CD4-positive, alpha-beta T cell treated with Interleukin-6 at 100 ng/mL for 8 hours (primary cell): ENCODE results near the gene TXK.

Source experiments
- DNase-seq: peaks from one replicate; pipeline ENCODE4 v3.0.0-alpha.2; 2020; ENCODE audit warnings: mixed read lengths, low spot score

Gene TXK

DNA sequence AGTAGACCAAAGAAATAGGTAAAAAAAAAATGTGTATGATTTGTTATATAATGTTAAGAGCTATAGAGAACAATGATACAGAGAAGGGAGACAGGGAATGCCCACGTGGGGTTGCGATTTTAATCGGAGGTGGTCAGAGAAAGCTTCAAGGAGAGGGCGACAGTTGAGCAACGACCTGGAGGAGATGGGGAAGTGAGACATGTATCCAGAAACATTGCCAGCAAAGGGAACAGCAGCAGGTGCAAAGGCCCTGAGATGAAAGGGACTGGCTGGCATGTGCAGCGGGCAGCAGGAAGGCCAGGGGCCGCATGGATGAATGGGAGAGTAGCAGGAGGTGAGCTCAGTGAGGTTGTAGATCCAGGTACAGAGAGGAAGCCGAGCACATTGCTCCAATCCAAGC lies 84.6 kb downstream of the TXK start:
- no peak for DNase-seq

DNA sequence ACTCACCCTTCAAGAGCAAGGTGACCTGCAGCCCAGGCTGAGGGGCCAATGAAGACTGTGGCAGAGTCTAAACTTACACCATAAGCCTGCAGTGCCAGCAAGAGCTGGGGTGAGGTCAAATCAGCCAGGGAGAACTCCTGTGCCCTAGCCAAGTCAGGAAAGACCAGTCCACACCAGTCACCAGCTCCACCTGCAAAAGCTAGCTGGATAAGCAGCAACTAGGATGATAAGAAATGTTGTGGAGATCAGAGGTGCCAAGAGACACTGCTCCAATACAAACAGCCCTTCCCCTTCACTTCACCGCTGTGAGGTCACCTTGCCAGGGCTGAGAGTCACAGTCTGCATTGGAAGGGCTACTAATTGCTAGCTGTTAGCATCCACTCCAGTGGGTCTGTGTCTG lies 86.2 kb downstream of the TXK start:
- DNase-seq: no peak

DNA sequence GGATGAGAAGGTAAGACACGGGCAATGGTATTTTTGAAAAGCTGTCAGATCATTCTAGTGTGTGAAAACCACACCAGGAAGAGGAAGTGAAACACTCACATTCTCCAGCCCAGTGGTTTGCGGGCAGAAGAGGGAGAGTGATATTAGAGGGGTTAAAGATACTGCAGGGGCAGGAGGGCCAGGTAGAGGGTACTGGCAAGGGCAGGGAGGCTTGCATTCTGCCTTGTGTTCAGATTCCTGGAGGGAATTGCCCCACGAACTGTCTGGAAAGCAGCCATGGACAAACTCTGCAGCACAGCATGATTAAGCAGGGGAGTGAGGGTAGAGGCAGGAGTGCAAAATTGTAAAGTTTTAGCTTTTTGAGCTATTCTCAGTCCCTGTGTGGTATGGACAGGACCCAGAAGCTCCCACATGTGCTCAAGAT lies 86.6 kb downstream of the TXK start:
- DNase-seq: peak; percentile 53

DNA sequence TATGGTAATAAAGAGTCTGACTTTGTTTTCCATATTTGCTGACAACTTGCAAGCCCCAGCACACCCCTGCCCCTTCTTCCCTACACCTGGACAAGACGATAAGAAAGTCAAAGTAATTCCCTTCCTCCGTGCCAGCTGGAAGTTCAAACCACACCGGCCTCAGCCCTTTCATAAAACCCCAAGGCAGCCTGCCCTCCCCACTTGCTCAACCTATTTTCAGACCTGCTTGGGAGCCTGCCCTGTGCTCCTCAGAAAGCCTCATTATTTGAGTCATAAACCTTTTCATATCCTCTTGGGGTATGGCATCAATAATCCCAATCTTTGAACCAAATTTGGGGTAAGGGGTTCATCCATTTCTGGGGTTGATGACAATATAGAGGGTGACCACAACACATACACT lies 88.0 kb downstream of the TXK start:
- DNase-seq: no peak

DNA sequence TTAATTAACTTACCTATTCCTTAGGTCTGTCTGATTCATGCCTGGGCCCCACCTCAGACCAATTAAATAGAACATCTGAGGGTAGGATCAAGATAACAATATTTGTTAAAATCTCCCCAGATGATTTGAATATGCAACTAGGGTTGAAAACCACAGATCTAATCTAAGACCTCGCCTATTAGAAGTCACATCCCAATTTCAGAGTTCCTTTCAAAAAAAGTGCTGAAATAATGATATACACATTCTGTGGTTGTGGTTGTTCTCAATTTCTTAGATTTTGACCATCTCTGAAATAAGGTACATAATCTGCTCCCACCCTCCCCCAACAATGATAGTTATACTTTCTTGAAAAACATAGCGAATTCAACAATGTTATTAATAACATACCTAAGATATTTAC lies 89.8 kb downstream of the TXK start:
- no peak for DNase-seq

DNA sequence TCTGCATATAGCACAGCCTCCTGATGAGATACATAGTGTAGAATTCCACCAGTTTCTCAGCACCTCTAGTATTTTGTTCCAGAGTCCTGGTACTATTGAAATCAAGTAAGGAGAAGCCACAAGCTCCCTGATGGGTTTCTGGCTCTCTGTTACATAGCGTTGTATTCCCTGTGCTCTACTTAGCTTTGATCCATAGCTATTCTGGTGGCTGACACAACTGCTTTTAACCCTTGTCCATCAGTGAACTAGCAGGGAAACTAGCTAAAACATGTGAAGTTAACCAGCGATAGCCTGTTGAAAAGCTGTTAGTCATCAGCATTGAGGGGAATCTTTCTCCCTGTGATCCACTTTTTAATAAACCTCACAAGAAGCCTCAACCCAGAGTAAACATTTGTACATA lies 90.5 kb downstream of the TXK start:
- DNase-seq: no peak

DNA sequence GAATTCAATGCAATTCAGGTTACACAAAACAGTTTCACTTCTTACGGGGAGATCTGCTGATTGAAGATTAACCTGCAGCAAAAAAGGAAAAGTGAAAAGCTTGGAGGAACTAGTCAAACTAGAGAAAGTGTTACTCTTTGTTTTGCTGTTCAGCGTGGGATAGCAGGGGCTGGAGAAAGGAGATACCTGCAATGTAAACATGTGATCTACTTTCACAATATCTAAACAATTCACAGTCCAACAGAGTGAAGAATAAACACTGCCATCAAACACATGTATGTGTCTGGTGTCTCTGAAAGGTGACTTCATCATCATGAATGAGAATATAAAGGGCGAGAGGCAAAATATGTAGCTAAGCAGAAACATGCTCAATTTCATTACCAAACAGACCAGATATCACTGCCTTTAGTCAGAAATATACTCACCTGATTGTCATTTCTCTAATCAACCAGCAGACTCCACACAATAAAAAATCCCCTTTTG lies 91.0 kb downstream of the TXK start:
- no peak for DNase-seq

DNA sequence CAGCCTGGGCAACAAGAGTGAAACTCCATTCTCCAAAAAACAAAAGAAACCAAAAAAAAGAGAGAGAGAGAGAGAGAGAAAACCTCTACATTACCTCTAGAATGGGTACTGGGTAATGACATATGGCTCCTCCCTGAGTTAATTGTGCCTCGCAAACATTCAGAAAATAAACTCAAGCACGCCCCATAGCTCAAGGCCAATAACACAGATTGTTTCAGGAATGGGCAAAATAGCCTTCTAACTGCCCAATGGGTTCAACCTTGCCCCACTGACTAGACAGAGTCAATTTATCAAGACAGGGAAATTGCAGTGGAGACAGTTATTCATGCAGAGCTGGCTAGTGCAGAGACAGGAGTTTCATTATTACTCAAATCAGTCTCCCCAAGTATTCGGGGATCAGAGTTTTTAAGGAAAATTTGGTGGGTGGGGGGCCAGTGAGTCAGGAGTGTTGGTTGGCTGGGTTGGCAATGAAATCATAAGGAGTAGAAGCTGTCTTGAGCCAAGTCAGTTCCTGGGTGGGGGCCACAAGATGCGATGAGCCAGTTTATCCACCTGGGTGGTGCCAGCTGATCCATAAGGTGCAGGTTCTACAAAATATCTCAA lies 92.4 kb downstream of the TXK start:
- no peak for DNase-seq

DNA sequence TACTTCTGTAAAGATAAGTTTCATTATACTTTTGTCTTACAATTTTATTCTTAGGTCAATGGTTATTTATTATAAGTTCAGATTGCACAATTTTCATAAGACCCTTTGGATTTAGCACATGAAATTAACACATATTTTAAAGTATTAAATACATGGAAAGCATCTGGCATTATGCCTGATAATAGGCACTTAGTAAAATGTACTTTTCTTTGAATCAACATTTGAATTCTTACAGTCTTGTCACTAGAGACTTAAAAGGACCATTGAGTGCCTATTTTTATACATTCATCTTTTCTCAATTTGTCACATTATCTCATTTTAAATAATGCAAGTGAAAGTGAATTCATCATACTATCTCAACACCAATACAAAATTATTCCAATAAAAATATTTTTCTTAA lies 94.5 kb downstream of the TXK start:
- DNase-seq: no peak

DNA sequence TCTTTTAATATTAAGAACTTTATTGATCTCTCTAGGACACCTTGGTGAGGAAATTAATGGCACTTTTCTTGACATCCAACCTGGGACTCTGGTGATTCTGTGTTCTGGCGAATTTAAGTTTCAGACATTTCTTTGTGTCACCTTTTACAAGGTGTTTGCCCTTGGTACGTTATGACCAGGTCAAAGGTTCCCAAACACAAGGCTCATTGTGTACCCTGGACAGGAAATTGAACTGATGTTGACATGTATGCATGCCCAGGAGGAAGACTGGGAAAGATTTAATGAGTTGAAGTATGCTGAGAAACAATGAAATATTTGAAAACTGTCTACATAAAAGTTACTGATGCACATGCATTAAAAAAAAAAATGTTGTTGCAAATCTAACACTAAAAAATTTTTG lies 95.4 kb downstream of the TXK start:
- no peak for DNase-seq

DNA sequence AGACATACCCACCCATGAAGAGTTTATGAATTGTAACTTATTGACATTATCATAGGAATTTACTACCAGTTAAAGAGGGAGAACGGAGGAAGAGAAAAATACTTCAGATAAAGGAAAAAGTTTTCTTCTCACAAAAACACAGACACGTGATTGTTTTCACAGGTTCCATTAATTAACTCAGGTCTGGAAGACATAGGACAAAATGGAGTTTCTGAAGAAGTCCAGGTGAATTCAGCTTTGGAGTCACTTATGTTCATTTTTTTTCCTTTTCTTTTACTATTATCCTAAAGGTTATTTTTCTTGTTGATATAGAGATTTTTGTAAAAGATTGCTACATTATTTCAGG lies 97.0 kb downstream of the TXK start:
- no peak for DNase-seq

DNA sequence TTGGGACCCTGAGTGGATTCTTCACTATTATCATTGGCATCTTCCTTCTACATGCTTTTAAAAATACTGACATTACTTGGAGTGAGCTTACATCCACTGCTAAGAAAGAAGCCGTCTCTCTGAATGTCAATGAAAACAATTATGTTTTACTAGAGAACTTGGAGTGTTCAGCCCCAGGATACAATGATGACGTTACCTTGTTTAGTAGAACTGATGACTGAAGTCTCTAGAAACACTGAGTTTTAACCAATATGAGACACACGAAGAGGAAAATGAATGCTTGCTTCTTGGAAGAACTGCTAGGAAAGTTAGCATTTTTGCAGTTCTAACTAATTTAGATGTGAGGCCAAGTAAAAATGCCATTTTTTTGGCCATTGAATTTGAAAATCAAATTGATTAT lies 98.1 kb downstream of the TXK start:
- DNase-seq: no peak

DNA sequence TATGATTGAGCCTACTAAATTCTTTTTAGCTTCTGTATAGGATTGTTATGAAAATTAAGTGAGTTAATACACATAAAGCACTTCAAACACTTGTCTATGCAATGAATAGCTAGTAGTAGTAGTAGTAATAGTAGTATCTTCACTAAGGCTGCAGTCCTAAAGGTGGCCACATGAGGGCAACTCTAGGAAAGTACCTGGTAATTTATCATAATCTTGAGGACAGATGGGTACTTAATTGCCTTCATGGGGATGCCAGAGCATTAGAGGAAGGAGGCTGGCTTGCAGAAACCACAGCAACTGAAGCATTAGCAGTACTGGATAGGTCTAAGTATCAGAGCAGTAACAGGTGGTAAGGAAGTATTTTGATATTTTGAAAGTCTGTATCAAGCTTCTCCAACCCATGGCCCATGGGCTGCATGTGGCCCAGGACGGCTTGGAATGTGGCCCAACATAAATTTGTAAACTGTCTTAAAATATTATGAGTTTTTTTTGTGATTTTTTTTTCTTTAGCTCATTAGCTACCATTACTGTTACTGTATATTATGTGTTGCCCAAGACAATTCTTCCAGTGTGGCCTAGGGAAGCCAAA lies 100.1 kb downstream of the TXK start:
- DNase-seq: peak; percentile 49

DNA sequence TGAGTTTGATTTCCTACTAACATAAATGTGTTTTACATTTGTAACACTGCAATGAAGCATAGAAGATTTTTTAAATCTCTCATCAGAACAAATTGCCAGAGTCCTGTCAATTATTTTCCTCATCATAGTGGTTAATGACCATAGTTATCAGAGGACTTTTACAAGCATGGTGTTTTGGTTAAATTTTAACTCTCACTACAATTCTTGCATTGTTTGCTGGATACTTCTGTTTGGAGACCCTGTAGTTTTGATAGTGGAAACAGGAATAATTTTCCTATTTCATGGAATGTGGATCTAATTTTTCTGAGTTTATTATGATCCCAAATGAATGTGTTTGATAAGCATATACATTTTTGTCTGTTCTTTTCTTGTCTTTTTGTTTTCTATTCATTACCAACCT lies 100.6 kb downstream of the TXK start:
- DNase-seq: no peak

DNA sequence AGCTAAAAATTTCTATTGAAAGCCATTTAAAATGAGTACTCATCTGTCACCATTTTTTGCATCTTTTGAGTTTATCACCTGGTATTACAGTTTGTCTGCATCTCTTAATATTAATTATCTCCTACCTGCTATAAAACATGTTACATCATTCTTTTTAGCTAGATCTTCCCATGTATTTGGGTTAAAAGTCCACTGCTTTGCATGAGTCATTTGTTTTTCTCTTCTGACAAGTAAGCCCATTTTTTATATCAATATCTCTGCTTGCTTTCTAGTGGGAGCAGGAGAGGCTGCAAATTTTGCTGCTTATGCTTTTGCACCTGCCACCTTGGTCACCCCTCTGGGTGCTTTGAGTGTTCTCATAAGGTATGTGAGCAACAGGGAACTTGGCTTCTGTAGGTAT lies 101.3 kb downstream of the TXK start:
- DNase-seq: no peak

DNA sequence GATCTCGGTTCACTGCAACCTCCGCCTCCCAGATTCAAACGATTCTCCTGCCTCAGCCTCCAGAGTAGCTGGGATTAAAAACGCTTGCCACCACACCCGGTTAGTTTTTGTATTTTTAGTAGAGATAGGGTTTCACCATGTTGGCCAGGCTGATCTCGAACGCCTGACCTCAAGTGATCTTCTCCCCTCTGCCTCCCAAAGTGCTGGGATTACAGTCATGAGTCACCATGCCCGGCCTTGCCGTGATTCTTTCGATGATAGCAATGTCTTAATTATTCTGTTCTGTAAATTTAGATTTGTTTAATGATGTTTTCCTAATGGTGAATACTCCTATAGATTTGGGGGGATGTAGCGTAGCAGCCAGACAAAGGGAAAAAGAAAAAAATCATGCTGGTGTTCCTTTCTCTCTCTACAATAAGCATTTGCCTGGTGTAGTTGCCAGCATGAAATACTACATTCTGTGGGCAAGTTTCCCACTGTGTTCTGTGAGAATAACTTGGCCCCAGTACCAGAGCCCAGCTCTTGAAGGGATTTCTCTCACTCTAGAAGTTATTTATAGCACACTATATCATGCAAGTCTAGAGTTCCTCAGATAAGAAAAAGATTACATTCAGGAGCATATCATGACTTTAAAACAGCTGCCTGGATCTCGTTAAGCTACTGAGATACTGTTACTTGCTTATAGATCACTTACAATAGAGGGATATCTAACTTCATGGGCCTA lies 102.1 kb downstream of the TXK start:
- DNase-seq: no peak

DNA sequence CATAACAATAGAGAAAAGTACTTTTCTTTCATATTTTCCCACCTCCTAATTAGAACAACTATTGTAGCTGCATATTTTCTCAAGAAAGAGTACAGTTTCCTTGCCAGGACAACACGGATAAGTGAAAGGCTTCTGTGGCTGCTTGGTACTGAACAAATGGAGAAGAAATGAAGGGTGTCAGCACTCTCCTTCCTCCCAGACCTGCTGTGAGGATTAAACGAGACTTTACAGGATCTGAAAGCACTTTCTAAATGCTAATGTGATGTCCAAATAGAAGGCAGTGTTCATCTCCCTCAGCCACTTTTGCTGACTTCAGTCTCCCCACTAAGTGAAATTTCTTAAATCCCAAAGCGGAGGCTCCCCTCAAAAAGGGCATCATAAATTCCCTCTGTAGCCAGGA lies 103.6 kb downstream of the TXK start:
- DNase-seq: no peak

DNA sequence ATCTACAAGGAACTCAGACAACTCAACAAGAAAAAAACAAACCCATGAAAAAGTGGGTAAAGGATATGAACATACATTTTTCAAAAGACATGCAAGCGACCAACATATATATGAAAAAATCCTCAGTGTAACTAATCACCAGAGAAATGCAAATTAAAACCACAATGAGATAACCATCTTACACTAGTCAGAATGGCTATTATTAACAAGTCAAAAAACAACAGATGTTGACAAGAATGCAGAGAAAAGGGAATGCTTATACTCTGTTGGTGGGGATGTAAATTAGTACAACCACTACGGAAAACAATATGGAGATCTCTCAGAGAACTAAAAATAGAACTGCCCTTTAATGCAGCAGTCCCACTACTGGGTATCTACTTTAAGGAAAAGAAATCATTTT lies 105.4 kb downstream of the TXK start:
- no peak for DNase-seq

DNA sequence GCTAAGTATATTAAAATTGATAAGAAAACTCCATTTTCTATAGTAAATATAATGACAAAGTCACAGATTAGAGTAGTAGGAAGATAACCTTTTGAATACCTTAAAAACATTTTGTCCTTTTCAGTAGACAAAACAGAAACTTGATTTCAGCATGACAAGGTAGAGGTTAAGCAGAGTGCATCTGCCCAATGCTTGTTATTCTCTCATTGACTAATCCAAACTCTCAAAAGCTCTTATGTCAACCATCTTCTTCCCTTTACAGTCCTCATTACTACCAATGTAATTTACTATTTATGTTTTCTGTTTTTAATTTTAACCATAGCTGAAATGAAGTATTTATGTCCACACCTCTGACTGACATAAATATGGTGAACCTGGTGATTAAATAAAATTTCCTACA lies 106.4 kb downstream of the TXK start:
- no peak for DNase-seq

DNA sequence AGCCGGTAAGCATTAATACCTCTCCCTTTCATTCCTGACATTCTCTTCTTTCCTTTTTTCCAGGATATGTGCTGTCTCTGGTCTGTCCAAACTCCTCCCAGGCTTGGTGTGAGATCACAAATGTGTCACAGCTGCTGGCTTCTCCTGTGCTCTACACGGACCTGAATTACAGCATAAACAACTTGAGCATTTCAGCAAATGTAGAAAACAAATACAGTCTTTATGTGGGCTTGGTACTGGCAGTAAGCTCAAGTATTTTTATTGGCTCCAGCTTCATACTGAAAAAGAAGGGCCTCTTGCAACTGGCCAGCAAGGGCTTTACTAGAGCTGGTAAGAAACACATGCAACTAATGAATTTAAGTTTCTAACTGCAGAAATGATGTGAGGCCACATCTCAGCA lies 109.0 kb downstream of the TXK start:
- DNase-seq: no peak

DNA sequence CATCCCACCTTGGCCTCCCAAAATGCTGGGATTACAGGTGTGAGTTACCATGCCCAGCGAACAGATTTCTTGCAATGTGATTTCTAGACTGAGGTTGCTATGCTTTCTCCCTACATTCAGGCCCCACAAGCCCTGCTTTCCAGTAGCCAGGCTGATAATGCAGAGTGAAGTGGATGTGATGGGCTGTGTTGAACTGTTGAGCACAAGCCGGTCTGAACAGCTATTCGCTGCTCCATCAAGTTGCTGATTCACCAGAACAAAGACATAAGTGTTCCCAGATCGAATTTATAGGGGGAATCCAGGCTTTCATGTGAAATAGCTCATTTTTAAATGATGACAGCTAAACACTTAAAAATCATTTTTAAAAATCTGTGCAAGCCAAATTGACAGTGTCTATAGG lies 109.5 kb downstream of the TXK start:
- DNase-seq: no peak

DNA sequence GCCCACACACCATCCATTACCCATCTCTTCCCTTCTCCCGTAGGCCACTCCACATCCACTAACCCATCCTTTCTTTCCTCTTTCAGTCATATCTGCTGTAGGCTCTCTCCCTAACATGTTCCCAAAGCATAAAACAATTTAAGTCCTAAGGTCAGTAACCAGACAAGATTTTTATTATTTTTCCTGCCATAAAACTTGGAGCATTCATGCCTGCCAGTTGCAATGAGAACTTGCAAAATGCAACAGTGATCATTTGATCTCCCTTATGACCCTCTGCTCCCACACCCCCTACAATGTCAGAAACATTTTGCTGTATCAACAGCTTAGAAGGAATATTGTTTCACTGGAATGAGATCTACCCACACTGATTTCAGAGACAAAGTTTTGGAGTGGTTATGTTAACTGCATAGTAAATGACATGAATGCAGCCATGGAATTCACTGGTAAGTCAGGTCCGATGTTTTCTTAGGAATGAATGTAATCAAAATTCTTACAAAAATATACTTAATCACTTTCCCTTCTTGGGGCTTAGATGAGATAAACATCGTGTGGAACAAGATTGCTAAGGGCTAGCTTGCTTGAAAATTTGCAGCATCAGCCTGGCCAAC lies 111.8 kb downstream of the TXK start:
- no peak for DNase-seq

DNA sequence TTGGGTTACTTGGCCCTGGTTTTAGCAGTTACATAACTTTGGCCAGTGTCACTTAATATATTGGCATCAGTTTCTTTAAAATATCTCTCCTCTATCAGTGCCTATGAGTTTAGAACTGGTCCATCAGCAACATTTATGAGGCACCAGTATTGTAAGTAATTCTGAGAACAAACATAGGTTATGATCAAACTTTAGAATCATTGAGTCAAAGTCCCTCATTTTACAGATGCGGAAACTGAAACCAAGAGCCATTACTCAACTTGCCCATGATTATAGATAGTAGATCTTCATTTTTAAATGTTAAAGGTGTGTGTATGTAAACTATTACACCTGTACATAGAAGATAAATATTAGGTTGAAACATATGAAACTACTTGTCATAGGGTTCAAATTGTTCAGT lies 113.0 kb downstream of the TXK start:
- DNase-seq: no peak
